CD14-positive monocyte (primary cell): Measurements from ENCODE around the gene GPR15LG. TPM values are rescaled to one million over a fixed set of nuclear protein-coding genes. Genes with fewer than 3 reads are reported as not detected.

ENCODE experiments used
- DNase-seq, 3 donors: peaks; one replicate each; pipeline ENCODE4 v3.0.0-alpha.2; 2011 to 2022
- H2AFZ ChIP-seq: 2 replicates; pipeline ENCODE4 v1.6.0; 2012; ENCODE audit warnings: mild to moderate bottlenecking, low read depth, low read length, inconsistent platforms; ENCODE audit not compliant: insufficient read depth, poor library complexity, severe bottlenecking
- H3K27ac ChIP-seq, 2 donors: 1 replicate in 1 of 2; 2 replicates in 1 of 2; pipeline ENCODE4 v1.5.1; 2012 to 2013; ENCODE audit warnings: low read length in 2 of 2, control low read depth in 1 of 2, inconsistent platforms in 1 of 2, low read depth in 1 of 2, mild to moderate bottlenecking in 1 of 2
- H3K27me3 ChIP-seq, 2 donors: one replicate each; pipeline versions ENCODE4 v1.6.0 to v1.6.1; 2011 to 2013; ENCODE audit warnings: low read length in 2 of 2; ENCODE audit not compliant: control insufficient read depth in 2 of 2, insufficient read depth in 2 of 2
- H3K36me3 ChIP-seq, 2 donors: replicated peaks in 1 of 2; 1 replicate in 1 of 2; 2 replicates in 1 of 2; pipeline versions ENCODE4 v1.5.1 to v1.6.1; 2012 to 2013; ENCODE audit warnings: low read length in 2 of 2, control low read depth in 1 of 2, inconsistent platforms in 1 of 2, mild to moderate bottlenecking in 1 of 2; ENCODE audit not compliant: insufficient read depth in 2 of 2, control insufficient read depth in 1 of 2
- H3K4me1 ChIP-seq, 2 donors: 1 replicate in 1 of 2; 2 replicates in 1 of 2; pipeline versions ENCODE4 v1.5.1 to v1.6.1; 2012 to 2013; ENCODE audit warnings: low read length in 2 of 2, control low read depth in 1 of 2, inconsistent platforms in 1 of 2, mild to moderate bottlenecking in 1 of 2, moderate library complexity in 1 of 2; ENCODE audit not compliant: insufficient read depth in 2 of 2, control insufficient read depth in 1 of 2
- H3K4me2 ChIP-seq: replicated peaks from 2 replicates; pipeline ENCODE3; 2012; ENCODE audit warnings: low read length, moderate library complexity, mild to moderate bottlenecking; ENCODE audit not compliant: poor library complexity, severe bottlenecking; ENCODE audit errors: extremely low read depth
- H3K4me3 ChIP-seq, 3 experiments: fragments of 200-600 bp in 1 of 3; sonication (generic) in 1 of 3; replicated peaks in 1 of 3; 1 replicate in 2 of 3; 2 replicates in 1 of 3; pipeline ENCODE4 v1.5.1; 2011 to 2013; ENCODE audit warnings: low read length in 3 of 3, mild to moderate bottlenecking in 3 of 3, control low read depth in 2 of 3, low read depth in 2 of 3, inconsistent platforms in 1 of 3, moderate library complexity in 1 of 3
- H3K79me2 ChIP-seq: 2 replicates; pipeline ENCODE4 v1.6.0; 2012; ENCODE audit warnings: mild to moderate bottlenecking, control low read depth, inconsistent platforms, low read length, moderate library complexity; ENCODE audit not compliant: insufficient read depth
- H3K9ac ChIP-seq: 2 replicates; pipeline ENCODE4 v1.6.0; 2017; ENCODE audit warnings: low read length, mild to moderate bottlenecking; ENCODE audit not compliant: insufficient read depth, poor library complexity, severe bottlenecking
- H3K9me3 ChIP-seq, 2 donors: replicated peaks in 1 of 2; 1 replicate in 1 of 2; 2 replicates in 1 of 2; pipeline versions ENCODE4 v1.5.1 to v1.6.1; 2012 to 2013; ENCODE audit warnings: low read length in 2 of 2, control low read depth in 1 of 2; ENCODE audit not compliant: control insufficient read depth in 1 of 2, insufficient read depth in 1 of 2
- H4K20me1 ChIP-seq: 2 replicates; pipeline ENCODE4 v1.6.0; 2012; ENCODE audit warnings: mild to moderate bottlenecking, low read length, control low read depth, moderate library complexity; ENCODE audit not compliant: insufficient read depth
- H3K27ac Mint-ChIP-seq, 7 donors: one replicate each; pipeline ENCODE4 v1.8.0; 2020; ENCODE audit warnings: mild to moderate bottlenecking in 7 of 7, mixed read lengths in 7 of 7, moderate library complexity in 6 of 7, inconsistent platforms in 2 of 7
- H3K27me3 Mint-ChIP-seq, 3 donors: one replicate each; pipeline ENCODE4 v1.8.0; 2021 to 2022; ENCODE audit warnings: low read depth in 3 of 3, mild to moderate bottlenecking in 3 of 3, mixed read lengths in 3 of 3, moderate library complexity in 3 of 3, inconsistent platforms in 1 of 3
- H3K36me3 Mint-ChIP-seq, 2 donors: one replicate each; pipeline ENCODE4 v1.8.0; 2020; ENCODE audit warnings: mixed read lengths in 2 of 2, inconsistent platforms in 1 of 2, mild to moderate bottlenecking in 1 of 2
- H3K4me1 Mint-ChIP-seq: one replicate; pipeline ENCODE4 v1.8.0; 2020; ENCODE audit warnings: mild to moderate bottlenecking, mixed read lengths
- H3K4me3 Mint-ChIP-seq, 2 donors: one replicate each; pipeline ENCODE4 v1.8.0; 2020; ENCODE audit warnings: mild to moderate bottlenecking in 2 of 2, mixed read lengths in 2 of 2, moderate library complexity in 1 of 2
- H3K9me3 Mint-ChIP-seq, 7 donors: one replicate each; pipeline ENCODE4 v1.8.0; 2020 to 2022; ENCODE audit warnings: mixed read lengths in 7 of 7, mild to moderate bottlenecking in 6 of 7, moderate library complexity in 6 of 7, inconsistent platforms in 2 of 7
- CTCF ChIP-seq: fragments of 200-600 bp; IDR thresholded peaks from one replicate; pipeline ENCODE4 v1.8.0; 2022; ENCODE audit warnings: antibody characterized with exemption, mild to moderate bottlenecking
- WGBS: methylation state at CpG from one replicate; pipeline ENCODE4 v1.1.5; 2013; ENCODE audit warnings: missing lambda C conversion rate; ENCODE audit not compliant: insufficient coverage; 5-methylcytosine and 5-hydroxymethylcytosine counted together
- intact Hi-C, 2 donors: fragments of 100-400 bp; cut with micrococcal nuclease; formaldehyde crosslinking; loops; one replicate each; pipeline versions ENCODE4 v1.15.0 to v1.15.1; 2023
- polyA plus RNA-seq, 3 donors: library from polyadenylated mRNA; depleted of rRNA in 1 of 3; unstranded in 2 of 3; stranded (reverse) in 1 of 3; fragments of 300-500 nt in 2 of 3; fragments of >200 nt in 1 of 3; fragmentation: Illumina TruSeq in 2 of 3; gene quantifications; 1 replicate in 2 of 3; 2 replicates in 1 of 3; pipeline ENCODE4 v1.2.3, GENCODE V29; 2012 to 2021

Gene GPR15LG
- polyA plus RNA-seq, 3 donors: not detected

DNA sequence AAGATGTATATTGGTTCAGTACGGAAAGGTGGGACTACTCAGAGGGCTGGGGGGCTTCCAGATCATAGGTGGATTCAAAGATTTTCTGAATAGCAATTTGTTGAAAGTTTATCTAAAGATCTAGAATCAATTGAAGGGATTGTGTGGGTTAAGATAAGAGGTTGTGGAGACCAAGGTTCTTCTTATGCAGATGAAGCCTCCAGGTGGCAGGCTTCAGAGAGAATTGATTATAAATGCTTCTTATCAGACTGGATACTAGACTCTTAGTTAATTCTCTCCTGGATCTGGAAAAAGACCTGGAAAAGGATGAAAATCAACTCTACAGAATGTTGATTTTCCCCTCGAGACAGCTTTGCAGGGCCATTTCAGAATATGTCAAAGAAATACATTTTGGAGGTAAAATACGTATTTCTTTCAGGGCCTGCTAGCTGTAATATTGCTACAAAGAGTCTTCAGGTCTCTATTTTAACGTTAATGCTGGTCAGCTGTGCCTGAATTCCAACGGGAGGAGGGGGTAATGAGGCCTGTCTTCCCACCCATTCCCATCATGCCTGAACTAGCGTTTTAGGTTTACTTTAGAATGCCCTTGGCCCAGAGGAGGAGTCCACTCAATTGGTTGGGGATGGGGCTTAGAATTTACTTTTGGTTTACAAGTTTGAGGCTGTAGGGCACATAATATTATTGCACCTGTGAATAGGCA lies 12.8 kb upstream of the GPR15LG start:
- H3K4me1 ChIP-seq: peaks cover 7 to 18% of the 10 kb centered on the region in 2 donors
- no peak overlapping the region for H3K4me3 ChIP-seq
- 73% methylated on average over 2 of the region's 6 CpGs for WGBS
- Mint-ChIP-seq H3K4me1 (peaks cover 25% of the 10 kb centered on the region), H3K36me3 (peaks cover under 1 to 3% of the 10 kb centered on the region in 2 donors), H3K4me3 (no peak overlapping the region), H3K9me3 (peaks cover 0 to 2% (median 0%) of the 10 kb centered on the region in 7 donors), H3K27ac (peak overlapping the region in 1 of 7 donors; percentile 10), H3K27me3 (peaks cover 11 to 23% (median 21%) of the 10 kb centered on the region in 3 donors)
- H4K20me1 ChIP-seq: no peaks in the 10 kb centered on the region
- H3K9ac ChIP-seq: no peak overlapping the region
- no peaks in the 10 kb centered on the region for H3K79me2 ChIP-seq
- no peak overlapping the region for H3K27ac ChIP-seq
- no peak overlapping the region for H3K4me2 ChIP-seq
- TF ChIP-seq CTCF: no peak
- peaks cover 0 to 1% of the 10 kb centered on the region in 2 donors for H3K36me3 ChIP-seq
- peaks cover 7 to 15% of the 10 kb centered on the region in 2 donors for H3K27me3 ChIP-seq
- no peak overlapping the region for H2AFZ ChIP-seq
- no peaks in the 10 kb centered on the region for H3K9me3 ChIP-seq
- intact Hi-C loops: no loop called here
- no peak for DNase-seq

- Histone ChIP-seq H3K4me2 (no peak overlapping the region), H3K36me3 (no peaks in the 10 kb centered on the region), H4K20me1 (no peaks in the 10 kb centered on the region), H3K27ac (no peak overlapping the region), H3K9ac (no peak overlapping the region), H3K9me3 (peaks cover 0 to 5% of the 10 kb centered on the region in 2 donors), H2AFZ (no peak overlapping the region), H3K4me3 (no peak overlapping the region), H3K27me3 (peaks cover 7 to 15% of the 10 kb centered on the region in 2 donors), H3K4me1 (peaks cover 0 to 2% of the 10 kb centered on the region in 2 donors), H3K79me2 (no peaks in the 10 kb centered on the region)
- TF ChIP-seq CTCF: no peak
- intact Hi-C loops: no loop called here
- Mint-ChIP-seq H3K9me3 (peaks cover 5 to 22% (median 8%) of the 10 kb centered on the region in 7 donors), H3K36me3 (no peaks in the 10 kb centered on the region), H3K27ac (no peak overlapping the region), H3K27me3 (peaks cover 14 to 18% (median 14%) of the 10 kb centered on the region in 3 donors), H3K4me1 (peaks cover 4% of the 10 kb centered on the region), H3K4me3 (no peak overlapping the region)
- no peak for DNase-seq
- WGBS: no CpG with 5 or more reads among the region's 2 CpGs
Observed at GRCh38 chr10:84163996-84164395, 9.6 kb upstream of the GPR15LG start.
